HCT116 (cell line): ENCODE results near the gene DOCK4. TPM values are rescaled to one million over a fixed set of nuclear protein-coding genes. Genes with fewer than 3 reads are reported as not detected.

Experiments
- ATAC-seq: fragments of 200-7000 bp; cut with Tn5 transposase; 2 replicates; pipeline ENCODE4 v1.9.1; 2020; ENCODE audit warnings: mild to moderate bottlenecking, moderate library complexity
- BruUV-seq: library from RNA; stranded (reverse); fragments of 400-500 nt; replicated peaks from 2 replicates; lab custom pipeline; 2021; lab: Mats Ljungman, UMichigan
- CTCF ChIA-PET: fragments of 300-600 bp; sonication (Branson Sonifier 250); formaldehyde crosslinking; loops from one replicate; lab custom pipeline; 2021; ENCODE audit warnings: antibody characterized with exemption; lab: Charles Lee
- POLR2A ChIA-PET: fragments of 300-600, 350-600 bp; sonication (Branson Sonifier 250); formaldehyde crosslinking; loops from one replicate; lab custom pipeline; 2021; ENCODE audit warnings: antibody characterized with exemption; lab: Charles Lee
- RAD21 ChIA-PET, 2 experiments: fragments of 300-600 bp; sonication (Branson Sonifier 250); formaldehyde crosslinking; loops; one replicate each; lab custom pipeline; 2023; ENCODE audit warnings: low total read pairs in 2 of 2; ENCODE audit not compliant: uncharacterized antibody in 2 of 2, unreplicated experiment in 2 of 2, low non-redundant PET in 1 of 2; lab: Charles Lee
- DNase-seq: peaks from one replicate; pipeline ENCODE4 v3.0.0-alpha.2; 2010; ENCODE audit warnings: low read depth, low spot score
- H2AFZ ChIP-seq: fragments of 200-600 bp; shearing (Covaris generic), sonication (generic); 2 replicates; pipeline ENCODE4 v1.6.1; 2017; ENCODE audit warnings: low read depth, mixed run types, mixed read lengths, antibody characterized with exemption, low read length; ENCODE audit not compliant: poor library complexity, severe bottlenecking
- H3K27ac ChIP-seq: 2 replicates; pipeline ENCODE4 v1.5.1; 2012; ENCODE audit warnings: low read depth, low read length
- H3K27me3 ChIP-seq: fragments of 200-600 bp; sonication (generic); 2 replicates; pipeline ENCODE4 v1.6.1; 2016; ENCODE audit warnings: mixed run types, low read length, mixed read lengths; ENCODE audit not compliant: insufficient read depth
- H3K36me3 ChIP-seq, 2 experiments: fragments of 200-500 bp in 1 of 2; fragments of 200-600 bp in 1 of 2; sonication (Bioruptor generic) in 1 of 2; sonication (generic) in 1 of 2; 2 replicates each; pipeline versions ENCODE4 v1.5.1 to v1.6.1; 2014 to 2016; ENCODE audit warnings: low read length in 2 of 2, inconsistent platforms in 1 of 2, mixed read lengths in 1 of 2, mixed run types in 1 of 2; ENCODE audit not compliant: insufficient read depth in 2 of 2, control insufficient read depth in 1 of 2
- H3K4me1 ChIP-seq, 2 experiments: fragments of 200-600 bp in 1 of 2; sonication (generic) in 1 of 2; 2 replicates each; pipeline versions ENCODE4 v1.5.1 to v1.6.1; 2012 to 2017; ENCODE audit warnings: low read length in 2 of 2, inconsistent platforms in 1 of 2, mild to moderate bottlenecking in 1 of 2, mixed read lengths in 1 of 2, mixed run types in 1 of 2, moderate library complexity in 1 of 2; ENCODE audit not compliant: insufficient read depth in 2 of 2, control insufficient read depth in 1 of 2
- H3K4me2 ChIP-seq: fragments of 200-600 bp; sonication (generic); 2 replicates; pipeline ENCODE4 v1.6.1; 2017; ENCODE audit warnings: mixed run types, low read length, mixed read lengths
- H3K4me3 ChIP-seq, 2 experiments: fragments of 200-600 bp in 1 of 2; sonication (generic) in 1 of 2; replicated peaks in 1 of 2; 2 replicates each; pipeline ENCODE4 v1.5.1; 2011 to 2016; ENCODE audit warnings: low read length in 2 of 2, control low read depth in 1 of 2, low read depth in 1 of 2, mild to moderate bottlenecking in 1 of 2, mixed read lengths in 1 of 2, mixed run types in 1 of 2
- H3K79me2 ChIP-seq: fragments of 200-600 bp; sonication (generic); 2 replicates; pipeline ENCODE4 v1.6.1; 2017; ENCODE audit warnings: mild to moderate bottlenecking, mixed run types, low read length, moderate library complexity, mixed read lengths; ENCODE audit not compliant: insufficient read depth
- H3K9ac ChIP-seq: fragments of 200-600 bp; sonication (generic); 2 replicates; pipeline ENCODE4 v1.6.1; 2016; ENCODE audit warnings: low read length, mixed read lengths
- H3K9me2 ChIP-seq: fragments of 200-600 bp; sonication (generic), shearing (Covaris generic); 2 replicates; pipeline ENCODE4 v1.6.1; 2017; ENCODE audit warnings: mixed run types, mild to moderate bottlenecking, moderate library complexity; ENCODE audit not compliant: insufficient read depth
- H3K9me3 ChIP-seq, 2 experiments: fragments of 200-500 bp in 1 of 2; fragments of 200-600 bp in 1 of 2; sonication (Bioruptor generic) in 1 of 2; sonication (generic) in 1 of 2; 2 replicates each; pipeline ENCODE4 v1.6.1; 2014 to 2017; ENCODE audit warnings: low read length in 2 of 2, mixed read lengths in 2 of 2, inconsistent platforms in 1 of 2, low read depth in 1 of 2, mild to moderate bottlenecking in 1 of 2, mixed run types in 1 of 2, moderate library complexity in 1 of 2; ENCODE audit not compliant: control insufficient read depth in 1 of 2, insufficient read depth in 1 of 2
- H4K20me1 ChIP-seq: fragments of 200-600 bp; sonication (generic), shearing (Covaris generic); 2 replicates; pipeline ENCODE4 v1.6.1; 2017; ENCODE audit warnings: mixed run types, mild to moderate bottlenecking, moderate library complexity; ENCODE audit not compliant: insufficient read depth
- CBX3 ChIP-seq: IDR thresholded peaks from 2 replicates; pipeline ENCODE4 v1.6.1; 2012; ENCODE audit warnings: low read depth
- CEBPB ChIP-seq: IDR thresholded peaks from 2 replicates; pipeline ENCODE4 v1.6.1; 2012; ENCODE audit warnings: low read depth
- ELF1 ChIP-seq: IDR thresholded peaks from 2 replicates; pipeline ENCODE4 v1.6.1; 2012; ENCODE audit warnings: low read depth, borderline replicate concordance
- EZH2phosphoT487 ChIP-seq: fragments of 200-600 bp; IDR thresholded peaks from 2 replicates; pipeline ENCODE4 v1.6.1; 2018; ENCODE audit warnings: antibody characterized with exemption, borderline replicate concordance
- JUND ChIP-seq: IDR thresholded peaks from 2 replicates; pipeline ENCODE4 v1.6.1; 2012
- POLR2A ChIP-seq: IDR thresholded peaks from 2 replicates; pipeline ENCODE4 v1.7.0; 2011; ENCODE audit warnings: borderline replicate concordance; ENCODE audit not compliant: insufficient read depth, insufficient read length; ENCODE audit errors: extremely low read depth
- POLR2AphosphoS5 ChIP-seq: IDR thresholded peaks from 2 replicates; pipeline ENCODE4 v1.6.1; 2011; ENCODE audit warnings: mild to moderate bottlenecking, low read depth, low read length, moderate library complexity
- REST ChIP-seq: IDR thresholded peaks from 2 replicates; pipeline ENCODE4 v1.6.1; 2012; ENCODE audit warnings: low read depth
- SP1 ChIP-seq: IDR thresholded peaks from 2 replicates; pipeline ENCODE4 v1.6.1; 2012; ENCODE audit warnings: low read depth
- TCF7L2 ChIP-seq: IDR thresholded peaks from 2 replicates; pipeline ENCODE4 v1.7.0; 2011; ENCODE audit warnings: borderline replicate concordance, inconsistent platforms; ENCODE audit not compliant: insufficient read depth, insufficient read length; ENCODE audit errors: extremely low read depth
- ZFX ChIP-seq: fragments of 450-650 bp; IDR thresholded peaks from 2 replicates; pipeline ENCODE4 v1.6.1; 2017
- intact Hi-C: fragments of 100-400 bp; cut with micrococcal nuclease; formaldehyde crosslinking; loops from 2 replicates; pipeline ENCODE4 v1.10.0; 2022
- total RNA-seq: library from RNA; stranded (reverse); gene quantifications from one replicate; pipeline ENCODE4 v1.2.1, GENCODE V29; 2021; ENCODE audit not compliant: unreplicated experiment

DOCK4 gene
- total RNA-seq, 1 experiment from 2014 or later = 2.2 TPM

GRCh38 chr7:112225006-112225405 is 18.8 kb upstream of the DOCK4 start:
- Histone ChIP-seq H3K4me1 (no peaks in the 10 kb centered on the region), H3K27me3 (no peaks in the 10 kb centered on the region), H2AFZ (no peak overlapping the region), H3K9me3 (no peaks in the 10 kb centered on the region), H3K27ac (no peak overlapping the region), H3K79me2 (peaks cover 2% of the 10 kb centered on the region; the same call in 1 of the 2 replicates), H3K4me3 (no peak overlapping the region), H3K36me3 (no peaks in the 10 kb centered on the region), H3K9me2 (no peaks in the 10 kb centered on the region), H3K4me2 (no peak overlapping the region), H4K20me1 (no peaks in the 10 kb centered on the region), H3K9ac (no peak overlapping the region)
- TF ChIP-seq CBX3 (no peak), ELF1 (no peak), REST (no peak), ZFX (no peak), TCF7L2 (no peak), POLR2A (no peak), JUND (no peak), SP1 (no peak), CEBPB (no peak), POLR2AphosphoS5 (no peak), EZH2phosphoT487 (no peak)
- DNase-seq (no peak), ATAC-seq (no peak)
- intact Hi-C loops = no loop called here
- no TSS peak for BruUV-seq
- CTCF ChIA-PET = interaction anchor here (0.6 kb wide), 1 partner anchor 177 kb away, joined by 3 read pairs; no protein-coding TSS in a partner anchor
- RAD21 ChIA-PET = no interaction called here
- POLR2A ChIA-PET = no interaction called here
